GM19467 (cell line): ENCODE measurements around the gene KRCC1.
"Not testable (repeated sequence)": the region's sequence is repeated elsewhere in the genome, so short reads cannot be mapped to it uniquely, and the experiment has no call there.

ENCODE experiments used
- ATAC-seq: cut with Tn5 transposase; IDR thresholded peaks from one replicate; pipeline ENCODE4 v1.9.1; 2021; ENCODE audit warnings: mild to moderate bottlenecking, moderate library complexity; ENCODE audit not compliant: unreplicated experiment

KRCC1 gene

GRCh38 chr2:88005776-88006175, 49.8 kb downstream of the KRCC1 start:
- ATAC-seq, result no peak

- no peak for ATAC-seq
These were observed 52.4 kb downstream of the KRCC1 start for GRCh38 chr2:88003074-88003755.

DNA sequence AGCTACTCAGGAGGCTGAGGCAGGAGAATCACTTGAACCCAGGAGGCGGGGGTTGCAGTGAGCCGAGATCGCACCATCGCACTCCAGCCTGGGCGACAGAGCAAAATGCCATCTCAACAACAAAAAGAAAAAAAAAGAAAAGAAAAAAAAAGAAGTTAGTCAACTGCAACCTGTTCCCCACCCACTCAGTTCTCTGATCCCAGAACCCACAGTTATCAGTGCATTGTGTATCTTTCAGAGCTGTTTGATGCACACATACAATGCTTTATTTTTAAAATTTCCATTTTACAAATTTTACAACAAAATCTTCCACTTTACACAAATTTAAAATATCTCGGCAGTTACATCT, 53.2 kb downstream of the KRCC1 start:
- no peak for ATAC-seq

DNA sequence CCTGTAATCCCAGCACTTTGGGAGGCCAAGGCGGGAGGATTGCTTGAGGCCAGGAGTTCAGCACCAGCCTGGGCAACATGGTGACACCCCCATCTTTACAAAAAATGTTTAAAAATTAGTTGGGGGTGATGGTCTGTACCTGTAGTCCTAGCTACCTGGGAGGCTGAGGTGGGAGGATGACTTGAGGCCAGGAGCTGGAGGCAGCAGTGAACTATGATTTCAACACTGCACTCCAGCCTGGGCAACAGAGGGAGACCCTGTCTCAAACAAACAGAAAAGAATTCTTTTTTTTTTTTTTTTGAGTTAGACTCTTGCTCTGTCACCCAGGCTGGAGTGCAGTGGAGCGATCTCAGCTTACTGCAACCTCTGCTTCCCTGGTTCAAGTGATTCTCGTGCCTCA, 55.1 kb downstream of the KRCC1 start:
- not testable (repeated sequence) for ATAC-seq

DNA sequence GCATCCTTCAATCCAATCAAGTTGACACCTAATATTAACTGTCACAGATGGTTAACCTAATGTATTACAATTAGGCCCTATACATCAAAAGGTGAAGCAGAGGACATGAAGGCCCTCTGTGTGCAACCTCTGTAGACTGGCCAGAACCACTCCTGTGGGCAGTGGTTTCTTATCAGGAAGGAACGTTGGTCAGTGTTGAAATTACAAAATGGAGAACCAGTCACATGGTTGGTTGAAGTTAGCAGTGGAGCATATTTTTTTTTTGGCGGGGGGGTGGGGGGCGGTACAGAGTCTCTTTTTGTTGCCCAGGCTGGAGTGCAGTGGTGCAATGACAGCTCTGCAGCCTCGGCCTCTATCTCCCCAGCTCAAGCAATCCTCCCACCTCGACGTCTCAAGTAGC, 59.0 kb downstream of the KRCC1 start:
- no peak for ATAC-seq

DNA sequence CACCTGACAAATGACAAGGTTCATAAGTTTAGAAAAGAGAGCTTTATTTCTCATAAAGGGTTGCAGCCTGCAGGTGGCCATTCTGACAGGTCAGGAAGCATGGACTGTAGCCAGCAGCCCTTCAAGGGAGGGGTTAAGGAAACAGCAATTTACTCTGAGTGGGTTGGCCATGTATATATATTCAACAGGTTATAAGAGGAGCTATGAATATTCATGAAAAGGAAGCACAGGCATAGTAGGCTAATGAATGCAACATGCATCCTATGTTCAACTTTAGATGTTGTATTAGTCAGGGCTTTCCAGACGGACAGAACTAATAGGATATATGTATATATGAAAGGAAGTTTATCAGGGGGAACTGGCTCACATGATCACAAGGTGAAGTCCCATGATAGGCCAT, 59.8 kb downstream of the KRCC1 start:
- ATAC-seq, result no peak

- not testable (repeated sequence) for ATAC-seq
These were observed 61.2 kb downstream of the KRCC1 start for GRCh38 chr2:87994304-87994850.

GRCh38 chr2:87992569-87992968, 63.0 kb downstream of the KRCC1 start:
- ATAC-seq, result not testable (repeated sequence)

DNA sequence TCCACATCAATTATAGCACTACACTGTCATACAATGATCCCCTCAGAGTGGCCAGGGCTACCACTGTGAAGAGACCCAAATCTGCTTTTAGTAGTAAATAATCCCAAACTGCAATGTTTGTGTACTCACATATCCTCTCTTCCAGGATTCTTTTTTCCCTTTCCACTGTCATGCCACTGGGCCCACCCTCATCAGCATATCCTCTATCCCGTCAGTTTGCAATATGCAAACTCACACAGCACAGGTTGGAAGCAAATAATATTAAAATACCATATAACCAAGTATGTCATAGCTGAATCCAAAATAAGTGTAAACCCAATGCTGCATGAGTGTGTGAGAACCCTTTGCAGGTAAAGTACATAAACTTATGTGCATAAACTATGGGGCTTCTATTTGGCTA, 68.1 kb downstream of the KRCC1 start:
- not testable (repeated sequence) for ATAC-seq

DNA sequence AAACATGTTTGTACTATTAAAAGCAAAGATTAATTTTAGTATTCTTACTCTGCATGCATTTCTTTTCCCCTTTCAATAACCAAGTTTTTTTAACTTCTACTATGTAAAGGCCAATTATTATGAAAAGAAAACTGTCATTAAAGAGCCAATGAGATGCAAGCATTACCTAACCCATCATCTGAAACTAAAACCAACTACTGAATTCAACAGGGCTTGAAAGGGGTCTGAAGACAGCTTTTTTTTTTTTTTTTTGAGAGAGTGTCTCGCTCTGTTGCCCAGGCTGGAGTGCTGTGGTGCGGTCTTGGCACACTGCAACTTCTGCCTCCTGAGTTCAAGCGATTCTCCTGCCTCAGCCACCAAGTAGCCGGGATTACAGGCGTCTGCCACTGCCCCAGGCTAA, 69.7 kb downstream of the KRCC1 start:
- not testable (repeated sequence) for ATAC-seq

DNA sequence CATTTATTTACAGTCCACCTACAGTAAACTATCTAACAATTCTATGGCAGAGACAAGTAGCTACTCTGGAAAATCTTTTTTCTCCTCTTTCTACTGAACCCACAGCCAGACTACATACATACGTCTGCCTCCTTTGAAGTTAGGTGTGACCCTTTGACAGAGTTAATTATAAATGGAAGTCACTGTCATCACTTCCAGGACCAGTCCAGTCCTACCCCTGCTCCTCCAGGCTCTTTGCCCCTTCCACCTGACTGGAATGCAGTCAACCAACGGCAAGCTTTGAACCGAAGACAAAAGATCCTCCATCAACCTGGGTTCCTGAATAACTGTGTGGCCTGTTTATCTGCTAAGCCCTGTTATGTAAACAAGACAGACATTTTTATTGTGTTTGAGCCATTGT, 74.4 kb downstream of the KRCC1 start:
- ATAC-seq, result not testable (repeated sequence)
